T47D (cell line): ENCODE data around the gene FHOD3.

Experiments
- DNase-seq, 2 experiments: peaks; one replicate each; pipeline versions ENCODE4 v3.0.0 to v3.0.0-alpha.2; 2011 to 2012; ENCODE audit warnings: low read depth in 1 of 2, low spot score in 1 of 2
- JUND ChIP-seq: IDR thresholded peaks from 2 replicates; pipeline ENCODE4 v1.6.1; 2012; ENCODE audit warnings: low read depth
- in situ Hi-C: cut with HindIII; loops from 2 replicates; pipeline ENCODE4 v1.10.0; 2016; ENCODE audit warnings: low sequenced_read_pairs, low pct_unique_long_range_greater_than_20kb

Gene FHOD3

DNA sequence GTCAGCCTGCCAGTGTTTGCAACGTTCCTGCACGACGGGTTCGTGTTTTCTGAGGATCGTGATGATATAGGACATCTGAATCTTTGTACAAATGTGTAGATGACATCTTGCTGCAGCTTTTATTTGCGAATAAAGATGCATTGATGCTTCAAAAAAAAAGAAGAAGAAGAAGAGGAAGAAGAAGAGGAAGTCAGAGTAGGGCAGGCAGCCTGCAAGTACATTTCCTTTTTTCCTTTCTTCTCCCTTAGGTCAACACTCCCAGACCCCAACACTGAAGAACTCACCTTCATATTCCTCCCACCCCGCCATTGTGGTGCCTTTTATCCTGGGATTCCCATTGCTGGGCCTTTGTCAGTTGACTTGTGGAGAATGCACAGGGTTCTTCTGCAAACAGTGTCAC lies 91.5 kb downstream of the FHOD3 start:
- no peak for TF ChIP-seq JUND
- in situ Hi-C loops: no loop called here
- DNase-seq: no peak

DNA sequence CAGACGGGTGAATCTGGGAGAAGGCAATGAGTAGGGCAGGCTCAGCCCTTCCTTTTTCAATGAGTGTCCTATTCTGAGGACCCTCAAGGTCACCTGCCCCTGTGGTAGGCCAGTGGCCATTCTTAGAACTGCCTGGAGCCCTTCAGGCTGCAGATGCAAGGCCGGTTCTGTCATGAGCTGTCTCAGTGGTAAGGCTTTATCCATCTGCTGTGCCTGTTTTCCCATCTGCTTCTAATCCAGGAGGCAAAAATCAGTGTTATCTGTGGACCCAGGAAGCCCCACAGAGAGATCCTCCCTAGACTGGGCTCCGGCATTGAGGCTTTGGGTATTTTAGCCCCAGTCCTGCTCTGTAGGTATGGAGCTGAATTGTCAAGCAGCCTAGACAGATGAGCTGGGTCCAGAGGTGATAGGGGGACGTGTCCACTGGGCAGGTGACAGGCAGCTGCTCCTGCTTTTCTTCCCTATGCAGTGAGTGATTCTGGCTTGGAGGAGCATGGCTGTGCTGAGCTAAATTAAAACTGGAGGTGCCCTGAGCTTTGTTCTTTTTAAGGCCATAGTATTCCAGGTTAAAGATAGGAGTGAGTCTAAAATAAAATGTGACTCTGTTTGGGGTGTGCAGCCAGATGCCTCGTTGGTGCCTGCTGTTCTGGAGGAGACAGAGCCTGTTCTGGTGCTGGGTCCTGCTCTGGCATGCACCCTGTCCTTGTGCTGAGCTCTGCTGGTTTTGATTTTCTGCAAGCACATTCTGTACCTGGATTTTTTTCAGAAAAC lies 92.5 kb downstream of the FHOD3 start:
- in situ Hi-C loops: no loop called here
- DNase-seq: no peak
- TF ChIP-seq JUND: no peak

DNA sequence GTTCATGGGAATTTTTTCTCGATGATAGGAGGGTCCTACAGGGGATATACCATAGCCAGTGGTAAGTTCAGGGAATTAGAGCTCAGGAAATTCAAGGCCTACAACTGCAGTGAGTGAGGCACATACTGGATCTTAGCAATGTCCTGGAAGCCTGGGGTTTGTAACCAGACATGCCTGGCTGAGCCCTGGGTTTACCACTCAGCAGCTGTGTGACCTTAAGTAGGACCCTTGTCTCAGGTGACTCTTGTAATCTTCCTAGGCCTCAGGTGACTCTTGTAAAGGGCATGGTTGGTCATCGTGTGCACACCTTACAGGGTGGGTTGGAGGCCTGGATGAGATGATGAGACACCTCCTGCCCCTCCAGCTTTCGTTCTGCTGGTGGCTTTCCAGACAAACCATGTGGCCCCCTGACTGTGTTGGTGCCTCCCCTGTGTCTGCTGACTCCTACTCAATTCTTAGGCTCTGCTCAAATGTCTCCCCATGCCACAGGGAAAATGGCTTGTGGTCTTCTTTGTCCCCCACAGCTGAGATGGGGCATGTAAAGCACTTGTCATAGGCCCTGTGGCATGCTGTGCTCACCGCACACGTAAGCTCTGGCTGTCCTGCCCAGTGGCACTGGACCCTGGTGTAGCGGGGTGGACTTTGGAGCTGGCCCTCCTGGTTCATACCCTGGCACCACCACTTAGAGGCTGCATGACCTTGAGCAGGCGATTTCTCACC lies 94.1 kb downstream of the FHOD3 start:
- in situ Hi-C loops: no loop called here
- no peak for TF ChIP-seq JUND
- no peak for DNase-seq

DNA sequence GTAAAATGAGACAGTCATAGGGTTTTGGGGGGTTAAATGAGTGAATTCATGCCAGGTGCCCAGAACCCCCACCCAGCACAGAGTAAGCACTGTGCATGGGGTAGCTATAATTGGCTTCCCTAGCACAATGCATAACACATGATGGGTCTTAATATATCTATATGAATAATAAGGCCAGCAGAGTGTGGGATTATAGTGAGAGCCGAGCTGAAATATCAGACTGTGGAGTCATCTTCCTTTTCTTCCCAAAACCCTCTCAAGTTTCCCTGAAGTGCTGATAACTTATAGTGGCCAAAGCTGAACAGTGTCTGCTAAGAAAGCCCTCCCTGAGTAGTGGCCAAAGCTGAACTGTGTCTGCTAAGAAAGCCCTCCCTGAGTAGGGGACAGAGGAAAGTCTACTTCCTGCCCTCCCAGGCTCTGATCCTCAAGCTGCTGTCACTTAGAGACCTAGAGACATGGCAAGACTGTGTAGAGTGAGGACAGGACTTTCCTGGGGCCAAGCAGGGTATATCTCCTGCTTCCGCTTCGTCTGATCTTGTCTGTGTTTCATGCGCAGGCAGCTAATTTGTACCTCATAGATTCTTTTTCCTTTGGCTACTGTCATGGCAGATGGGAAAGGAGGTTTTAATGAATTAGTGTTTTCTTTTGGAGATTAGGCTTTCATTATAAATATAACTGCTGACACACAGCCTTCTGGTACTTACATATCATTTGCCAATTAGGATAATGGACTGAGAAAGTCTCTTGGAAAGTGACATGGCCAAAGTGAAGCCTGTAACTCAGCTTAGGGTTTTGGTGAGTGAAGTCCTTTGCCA lies 94.9 kb downstream of the FHOD3 start:
- in situ Hi-C loops: no loop called here
- no peak for DNase-seq

DNA sequence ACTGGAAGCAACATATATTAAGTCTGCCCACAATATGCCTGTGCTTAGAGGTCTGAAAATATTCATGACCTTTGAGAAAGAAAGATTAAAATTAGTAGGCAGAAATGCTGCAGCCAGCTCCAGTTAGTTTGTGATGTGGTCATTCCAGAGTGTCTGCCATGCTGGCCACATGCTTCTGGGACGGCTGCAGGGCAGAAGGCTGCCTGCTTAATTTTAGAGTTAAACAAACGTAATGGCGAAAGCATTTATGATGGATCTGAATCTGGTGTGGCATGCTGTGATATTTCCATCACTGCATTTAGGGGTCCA lies 95.4 kb downstream of the FHOD3 start:
- in situ Hi-C loops: no loop called here
- TF ChIP-seq JUND: no peak
- DNase-seq: no peak

More for the DNA sequence above, 94.9 kb downstream of the FHOD3 start:
- no peak for TF ChIP-seq JUND

DNA sequence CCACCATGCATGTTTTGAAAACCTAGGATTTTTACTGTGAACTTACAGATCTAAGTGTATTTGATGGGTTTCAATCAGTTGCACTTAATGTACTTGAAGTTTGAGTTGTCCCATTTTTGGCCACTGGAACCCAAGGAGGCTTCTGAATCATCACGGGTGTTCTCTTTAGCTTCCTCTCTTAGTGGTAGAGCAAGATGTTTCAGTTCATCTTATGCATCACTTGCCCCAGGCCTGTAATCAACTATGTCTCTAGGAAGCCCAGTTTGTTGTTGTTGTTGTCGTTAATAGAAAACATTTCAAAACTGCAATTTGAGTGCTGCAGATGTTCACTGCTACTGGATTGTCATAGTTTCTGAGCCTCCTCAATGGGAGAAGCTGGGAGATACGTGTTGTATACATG lies 97.0 kb downstream of the FHOD3 start:
- in situ Hi-C loops: no loop called here
- TF ChIP-seq JUND: no peak
- DNase-seq: no peak

DNA sequence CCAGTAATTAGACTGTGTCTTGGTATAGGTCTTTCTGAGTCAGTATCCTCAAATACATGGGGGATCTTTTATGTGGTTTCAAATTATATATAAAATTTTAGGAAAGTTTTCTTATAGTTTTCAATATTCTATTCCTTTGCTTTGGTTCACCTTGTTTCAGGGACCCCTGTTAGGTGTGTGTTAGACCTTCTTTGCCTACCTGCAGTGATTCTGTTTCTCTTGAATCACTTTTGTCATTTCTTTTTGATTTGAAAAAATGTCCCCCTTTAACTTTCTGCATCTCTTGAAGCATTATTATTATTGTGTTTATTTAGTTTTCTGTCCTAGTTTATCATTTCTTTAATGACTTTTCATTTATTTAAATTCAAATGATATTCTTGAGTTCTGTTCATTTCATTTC lies 98.7 kb downstream of the FHOD3 start:
- DNase-seq: no peak
- in situ Hi-C loops: no loop called here
- TF ChIP-seq JUND: no peak

DNA sequence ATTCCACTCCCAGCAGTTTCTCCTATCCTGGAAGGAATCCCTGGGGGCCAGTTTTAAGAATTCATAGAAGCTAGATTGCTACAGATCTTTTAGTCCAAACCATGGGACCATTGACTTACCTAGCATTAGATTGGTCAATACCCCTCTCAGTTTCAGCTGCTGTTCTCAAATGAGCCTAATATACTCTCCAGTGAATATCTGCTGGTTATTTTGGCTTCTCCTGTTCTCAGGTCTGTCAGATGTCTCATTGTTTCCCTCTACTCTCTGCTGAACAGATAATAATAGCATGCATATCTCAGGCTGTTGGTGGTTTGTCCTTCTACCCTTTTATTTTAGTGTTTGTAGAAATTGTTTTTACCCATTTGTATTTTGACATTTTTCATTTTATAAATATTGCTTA lies 99.5 kb downstream of the FHOD3 start:
- DNase-seq: no peak
- in situ Hi-C loops: no loop called here
- TF ChIP-seq JUND: no peak

DNA sequence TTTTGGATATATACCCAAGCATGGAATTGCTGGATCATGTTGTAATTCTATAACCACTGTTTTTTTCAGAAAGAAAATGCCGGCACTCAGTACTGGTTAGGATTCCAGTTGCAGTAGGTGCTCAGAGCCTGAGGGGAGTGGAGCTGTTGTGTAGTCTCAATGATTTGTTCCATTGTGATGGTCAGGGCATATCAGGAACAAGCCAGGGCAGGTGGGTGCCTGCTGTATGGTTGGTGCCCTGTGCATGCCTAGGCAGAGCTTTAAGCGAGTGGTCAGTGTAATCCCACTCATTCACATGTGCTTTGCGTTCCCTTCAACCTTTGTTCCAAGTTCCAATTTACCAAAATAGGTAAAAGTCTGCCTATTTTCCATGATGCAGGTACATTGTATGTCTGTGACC lies 100.9 kb downstream of the FHOD3 start:
- DNase-seq: no peak
- no peak for TF ChIP-seq JUND
- in situ Hi-C loops: no loop called here

DNA sequence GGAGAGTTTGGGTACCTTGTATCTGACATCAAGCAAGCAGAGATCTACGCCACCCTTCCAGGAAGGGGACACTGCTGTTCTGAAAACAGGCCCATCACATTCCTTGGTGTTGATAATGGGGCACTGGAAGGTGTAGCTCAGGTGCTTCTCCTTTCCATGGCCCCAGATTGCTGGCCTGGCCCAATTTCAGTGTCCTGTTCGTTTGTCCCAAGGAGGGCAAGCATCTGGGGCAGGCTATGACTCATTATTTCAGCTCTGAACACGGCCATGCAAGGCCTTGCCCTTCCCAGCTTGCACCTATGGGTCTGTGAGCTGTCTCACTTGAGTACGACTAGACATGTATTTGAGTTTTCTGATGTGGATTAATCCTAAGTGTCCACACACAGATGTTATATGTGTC lies 101.5 kb downstream of the FHOD3 start:
- no peak for DNase-seq
- no peak for TF ChIP-seq JUND
- in situ Hi-C loops: no loop called here

DNA sequence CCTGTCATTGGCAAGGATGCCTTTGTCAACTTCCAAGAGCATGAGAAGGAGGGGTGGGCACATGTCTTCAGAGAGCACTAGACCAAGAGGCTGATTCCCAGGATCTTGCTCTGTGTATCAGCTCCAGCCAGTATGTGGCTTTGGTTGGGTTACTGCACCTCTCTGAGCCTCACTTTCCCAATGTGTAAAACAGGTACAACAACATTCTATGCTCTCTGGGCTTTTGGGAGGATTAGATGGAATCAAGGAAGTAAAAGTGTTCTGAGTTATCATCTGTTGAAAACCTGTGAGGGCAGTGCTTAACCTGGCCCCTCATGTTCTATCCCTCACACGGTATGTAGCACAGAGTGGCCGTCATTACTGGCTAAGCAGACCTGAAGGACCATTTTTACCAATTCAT lies 103.9 kb downstream of the FHOD3 start:
- no peak for TF ChIP-seq JUND
- DNase-seq: no peak
- in situ Hi-C loops: no loop called here

DNA sequence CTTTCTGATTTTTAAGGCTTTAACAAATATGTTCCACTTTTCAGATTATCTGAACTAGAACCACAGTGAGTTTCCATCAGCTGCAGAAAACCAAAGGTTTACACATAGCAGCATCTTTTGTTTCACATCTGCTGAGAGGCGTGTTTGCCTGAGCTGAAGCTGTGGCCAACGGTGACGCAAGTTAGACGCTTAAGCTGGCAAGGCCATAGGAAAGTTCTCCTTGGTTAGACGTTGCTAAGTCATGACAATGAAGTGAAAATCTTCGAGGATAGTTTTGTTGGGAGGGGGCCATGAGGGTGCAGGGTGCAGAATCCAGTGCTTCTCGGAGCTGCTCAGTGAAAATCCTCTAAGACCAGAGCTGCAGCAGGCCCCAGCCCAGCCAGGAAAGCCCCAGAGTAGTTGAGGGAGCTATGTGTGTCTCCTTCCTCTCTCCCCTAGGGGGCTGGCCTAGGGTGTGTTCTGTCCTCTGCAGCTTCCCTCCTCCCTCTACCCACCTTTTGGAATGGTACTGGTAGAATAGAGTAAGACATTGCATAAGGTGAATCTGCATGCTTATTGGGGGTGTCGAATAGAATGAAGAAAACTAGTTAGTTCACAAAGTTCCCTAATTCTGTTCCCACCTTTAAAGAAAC lies 105.4 kb downstream of the FHOD3 start:
- TF ChIP-seq JUND: no peak
- DNase-seq: no peak
- in situ Hi-C loops: no loop called here
